Astrocyte of the spinal cord (primary cell): Measurements from ENCODE around the gene ANXA11.

ENCODE experiments used
- DNase-seq: peaks from one replicate; pipeline ENCODE4 v3.0.0; 2011; ENCODE audit warnings: low read depth, low spot score
- H3K4me3 ChIP-seq: 2 replicates; pipeline ENCODE4 v1.5.1; 2011; ENCODE audit warnings: low read depth, mild to moderate bottlenecking, low read length, moderate library complexity
- in situ Hi-C: cut with HindIII; loops from 2 replicates; pipeline ENCODE4 v1.10.0; 2017; ENCODE audit warnings: low sequenced_read_pairs
- TF ChIP-seq, protein P1 (sequence below): IDR thresholded peaks from 2 replicates; pipeline ENCODE4 v1.5.1; 2012; ENCODE audit warnings: low read depth, mild to moderate bottlenecking, low read length, inconsistent platforms

ANXA11 gene

DNA sequence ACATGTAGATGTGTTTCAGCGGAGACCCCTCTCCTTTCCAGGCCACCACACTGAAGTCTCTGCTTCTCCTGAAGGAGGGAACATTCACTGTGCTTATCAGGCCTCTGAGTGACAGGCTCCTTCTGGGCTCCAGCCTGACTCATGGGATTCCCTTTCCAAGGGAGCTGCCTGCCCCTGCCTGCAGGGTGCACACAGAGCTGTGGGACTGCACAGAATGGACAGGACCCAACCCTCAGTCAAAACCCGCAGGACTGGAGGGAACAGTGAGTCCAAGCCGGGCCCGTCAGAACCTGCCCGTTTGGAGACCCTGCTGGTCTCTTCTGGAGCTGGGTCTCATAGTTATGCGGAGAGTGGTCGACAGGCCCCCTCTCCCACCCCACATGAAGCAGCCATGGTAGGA, 40.2 kb downstream of the ANXA11 start:
- DNase-seq = no peak
- TF ChIP-seq, protein P1, sequence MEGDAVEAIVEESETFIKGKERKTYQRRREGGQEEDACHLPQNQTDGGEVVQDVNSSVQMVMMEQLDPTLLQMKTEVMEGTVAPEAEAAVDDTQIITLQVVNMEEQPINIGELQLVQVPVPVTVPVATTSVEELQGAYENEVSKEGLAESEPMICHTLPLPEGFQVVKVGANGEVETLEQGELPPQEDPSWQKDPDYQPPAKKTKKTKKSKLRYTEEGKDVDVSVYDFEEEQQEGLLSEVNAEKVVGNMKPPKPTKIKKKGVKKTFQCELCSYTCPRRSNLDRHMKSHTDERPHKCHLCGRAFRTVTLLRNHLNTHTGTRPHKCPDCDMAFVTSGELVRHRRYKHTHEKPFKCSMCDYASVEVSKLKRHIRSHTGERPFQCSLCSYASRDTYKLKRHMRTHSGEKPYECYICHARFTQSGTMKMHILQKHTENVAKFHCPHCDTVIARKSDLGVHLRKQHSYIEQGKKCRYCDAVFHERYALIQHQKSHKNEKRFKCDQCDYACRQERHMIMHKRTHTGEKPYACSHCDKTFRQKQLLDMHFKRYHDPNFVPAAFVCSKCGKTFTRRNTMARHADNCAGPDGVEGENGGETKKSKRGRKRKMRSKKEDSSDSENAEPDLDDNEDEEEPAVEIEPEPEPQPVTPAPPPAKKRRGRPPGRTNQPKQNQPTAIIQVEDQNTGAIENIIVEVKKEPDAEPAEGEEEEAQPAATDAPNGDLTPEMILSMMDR = peak; percentile 25
- no peak overlapping the region for H3K4me3 ChIP-seq
- in situ Hi-C loops = no loop called here

DNA sequence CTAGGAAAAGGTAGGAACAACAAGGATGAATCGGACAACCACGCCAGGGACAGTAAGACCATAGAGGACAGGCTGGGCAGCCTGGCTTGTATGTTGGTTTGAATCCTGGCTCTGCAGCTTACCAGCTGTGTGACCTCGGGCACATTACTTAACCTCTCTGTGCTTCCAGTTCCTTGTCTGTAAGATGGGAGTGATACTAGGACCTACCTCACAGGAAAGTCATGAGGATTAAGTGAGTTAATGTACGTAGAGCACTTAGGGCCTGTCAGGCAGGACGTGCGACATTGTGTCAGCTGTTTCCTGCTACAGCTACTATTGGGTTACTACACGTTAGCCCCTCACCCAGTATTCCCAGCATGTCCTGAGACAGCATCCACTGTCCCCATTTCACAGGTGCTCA, 40.7 kb downstream of the ANXA11 start:
- TF ChIP-seq, protein P1 = no peak
- DNase-seq = no peak
- H3K4me3 ChIP-seq = no peak overlapping the region
- in situ Hi-C loops = no loop called here

DNA sequence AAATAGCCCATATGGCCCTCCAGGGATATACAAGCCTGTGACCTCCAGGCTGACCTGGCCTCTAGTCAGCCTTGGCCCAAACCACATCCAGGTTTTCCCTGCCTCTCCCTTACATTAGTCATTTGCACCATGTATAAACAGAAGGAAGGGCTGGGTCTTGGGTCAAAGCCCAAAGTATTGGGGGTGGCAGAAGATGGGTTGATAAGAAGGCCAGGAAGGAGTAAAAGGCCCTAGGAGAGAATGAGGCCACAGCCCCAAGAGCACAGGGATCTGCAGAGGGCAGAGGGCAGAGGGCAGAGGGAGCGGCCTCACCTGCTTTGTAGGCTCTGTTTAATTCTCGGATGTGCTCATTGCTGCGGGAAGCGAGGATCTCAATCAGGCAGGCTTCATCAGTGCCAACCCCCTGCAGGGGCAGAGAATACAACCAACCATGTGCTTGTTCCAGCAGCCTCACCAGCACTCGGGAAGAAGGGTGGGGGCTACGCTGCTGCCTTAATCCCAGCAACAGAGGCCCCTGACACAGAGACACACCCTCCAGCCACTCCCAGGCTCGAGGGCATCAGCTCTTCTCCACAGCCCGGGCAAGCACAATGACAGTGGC, 41.5 kb downstream of the ANXA11 start:
- DNase-seq = peak; percentile 70
- no peak overlapping the region for H3K4me3 ChIP-seq
- in situ Hi-C loops = no loop called here
- TF ChIP-seq, protein P1 = no peak

GRCh38 chr10:80161321-80162083, 43.8 kb downstream of the ANXA11 start:
- in situ Hi-C loops = no loop called here
- no peak for DNase-seq
- TF ChIP-seq, protein P1 = peak; percentile 37

DNA sequence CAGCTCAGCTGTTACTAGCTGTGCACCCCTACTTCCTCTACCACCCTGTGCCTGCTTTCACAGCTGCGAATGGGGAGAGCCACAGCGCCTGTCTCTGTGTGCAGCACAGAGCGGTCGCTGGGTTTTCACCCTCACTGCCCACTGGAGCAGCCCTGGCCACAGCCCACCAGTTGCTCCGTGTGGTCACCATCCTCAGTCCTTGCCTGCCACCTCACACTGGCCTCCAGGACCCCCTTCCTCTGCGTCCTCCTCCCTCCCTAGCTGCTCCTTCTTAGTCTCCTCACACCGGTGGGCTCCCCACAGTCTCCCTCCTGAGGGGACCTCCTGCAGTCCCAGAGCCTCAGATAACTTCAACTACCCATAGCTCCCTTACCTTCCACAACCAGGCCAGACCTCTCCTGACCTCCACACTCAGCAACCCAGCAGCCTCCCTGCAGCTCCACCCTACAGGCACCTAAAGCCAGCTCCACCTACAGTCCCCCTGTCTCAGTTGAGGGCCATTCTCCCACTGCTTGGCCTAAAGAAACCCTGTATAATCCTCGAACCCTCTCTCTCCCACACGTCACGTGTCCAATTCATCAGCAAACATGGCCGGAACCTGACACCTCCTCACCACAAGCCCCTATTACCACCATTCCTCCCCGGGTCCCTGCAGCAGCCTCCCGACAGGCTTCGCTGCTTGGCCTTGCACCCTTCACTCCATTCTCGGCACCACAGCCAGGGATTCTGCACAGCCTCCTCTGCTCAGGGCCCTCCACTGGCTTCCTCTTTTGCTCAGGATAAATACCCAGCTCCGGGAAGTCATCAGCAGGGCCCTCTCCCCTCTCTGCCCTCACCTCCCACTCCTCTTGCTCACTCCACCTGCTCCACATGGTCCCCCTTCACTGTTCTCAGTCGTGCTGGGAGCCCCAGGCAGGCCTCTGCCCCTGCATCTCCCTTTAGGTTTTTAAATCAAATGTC, 44.7 kb downstream of the ANXA11 start:
- TF ChIP-seq, protein P1 = no peak
- in situ Hi-C loops = no loop called here
- DNase-seq = no peak
- H3K4me3 ChIP-seq = no peak overlapping the region

More at GRCh38 chr10:80161321-80162083, 43.8 kb downstream of the ANXA11 start:
- H3K4me3 ChIP-seq = no peak overlapping the region

GRCh38 chr10:80159166-80159873, 46.0 kb downstream of the ANXA11 start:
- in situ Hi-C loops = no loop called here
- DNase-seq = no peak
- no peak overlapping the region for H3K4me3 ChIP-seq
- TF ChIP-seq, protein P1 = no peak
